Superior temporal gyrus (tissue), 1 donor: Measurements from ENCODE around the gene RAB31.

ENCODE experiments used
- DNase-seq: peaks from one replicate; pipeline ENCODE4 v3.0.0-alpha.2; 2016; ENCODE audit errors: extremely low spot score

RAB31 gene

DNA sequence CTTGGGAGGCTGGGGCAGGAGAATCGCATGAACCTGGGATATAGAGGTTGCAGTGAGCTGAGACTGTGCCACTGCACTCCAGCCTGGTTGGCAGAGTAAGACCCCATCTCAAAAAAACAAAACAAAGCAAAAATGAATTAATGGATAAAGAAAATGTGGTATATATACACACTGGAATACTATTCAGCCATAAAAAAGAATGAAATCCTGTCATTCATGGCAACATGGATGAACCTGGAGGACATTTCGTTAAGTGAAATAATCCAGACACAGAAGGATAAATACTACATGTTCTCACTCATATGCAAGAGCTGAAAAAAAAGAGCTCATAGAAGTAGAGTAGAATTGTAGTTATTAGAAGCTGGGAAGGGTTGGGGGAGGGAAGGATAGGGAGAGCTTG is 80.8 kb downstream of the RAB31 start:
- DNase-seq, result no peak

DNA sequence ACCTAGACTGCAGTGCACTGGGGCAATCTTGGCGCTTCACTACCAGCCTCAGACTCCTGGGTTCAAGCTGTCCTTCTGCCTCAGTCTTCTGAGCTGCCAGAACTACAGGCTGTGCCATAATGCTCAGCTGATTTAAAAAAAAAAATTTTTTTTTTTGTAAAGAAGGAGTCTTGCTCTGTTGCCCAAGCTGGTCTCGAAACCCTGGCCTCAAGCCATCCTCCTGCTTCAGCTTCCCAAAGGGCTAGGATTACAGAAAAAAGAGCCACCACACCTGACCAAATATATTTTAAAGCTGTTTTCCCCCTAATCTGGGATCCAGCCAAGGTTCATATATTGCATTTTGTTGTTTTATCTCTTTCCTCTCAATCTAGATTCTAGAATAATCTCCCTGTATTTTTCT is 82.2 kb downstream of the RAB31 start:
- DNase-seq, result no peak

DNA sequence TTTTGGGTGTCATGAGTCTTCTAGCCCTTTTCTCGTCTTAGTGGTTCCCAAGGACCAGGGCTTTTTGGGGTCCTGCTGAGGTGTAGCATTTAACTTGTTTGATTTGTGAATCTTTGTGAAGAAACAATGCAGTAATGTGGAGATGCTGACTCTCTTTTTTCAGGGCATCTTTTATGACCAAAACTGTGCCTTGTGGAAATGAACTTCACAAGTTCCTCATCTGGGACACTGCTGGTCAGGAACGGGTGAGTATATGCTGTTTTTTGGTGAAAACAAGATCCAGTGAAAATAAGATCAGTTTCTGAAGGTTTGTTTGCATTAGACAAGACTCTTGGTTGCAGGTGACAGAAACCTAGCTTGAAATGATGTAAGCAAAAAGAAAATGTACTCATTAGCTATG is 83.9 kb downstream of the RAB31 start:
- no peak for DNase-seq

DNA sequence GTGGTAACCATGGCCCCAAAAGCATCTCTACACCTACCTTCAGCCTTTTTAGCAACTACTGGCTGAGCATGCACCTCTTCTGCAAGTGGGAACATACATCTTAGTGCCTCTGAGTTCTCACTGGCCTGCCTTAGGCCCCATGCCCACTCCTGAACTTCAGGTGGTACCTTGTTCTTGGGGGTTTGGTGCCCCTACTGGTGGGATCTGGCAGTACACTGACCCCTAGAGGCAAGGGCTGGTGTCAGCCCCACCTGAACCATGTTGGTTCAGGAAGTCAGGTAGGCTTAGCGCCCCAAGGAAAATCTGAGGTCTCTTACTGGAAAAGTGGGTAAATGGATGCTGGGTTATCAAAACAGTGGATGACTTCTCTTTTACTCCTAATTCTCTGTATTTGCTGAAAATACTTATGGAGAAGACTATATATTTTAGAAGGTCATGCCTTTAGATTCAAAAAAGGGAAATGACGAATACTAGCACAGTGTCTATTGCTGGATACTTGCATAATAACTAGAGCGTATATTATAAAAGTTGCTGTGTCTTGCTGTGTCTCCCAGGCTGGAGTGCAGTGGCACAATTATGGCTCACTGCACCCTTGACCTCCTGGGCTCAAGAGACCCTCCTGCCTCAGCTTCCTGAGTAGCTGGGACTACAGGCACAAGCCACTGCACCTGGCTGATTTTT is 84.6 kb downstream of the RAB31 start:
- DNase-seq, result no peak

DNA sequence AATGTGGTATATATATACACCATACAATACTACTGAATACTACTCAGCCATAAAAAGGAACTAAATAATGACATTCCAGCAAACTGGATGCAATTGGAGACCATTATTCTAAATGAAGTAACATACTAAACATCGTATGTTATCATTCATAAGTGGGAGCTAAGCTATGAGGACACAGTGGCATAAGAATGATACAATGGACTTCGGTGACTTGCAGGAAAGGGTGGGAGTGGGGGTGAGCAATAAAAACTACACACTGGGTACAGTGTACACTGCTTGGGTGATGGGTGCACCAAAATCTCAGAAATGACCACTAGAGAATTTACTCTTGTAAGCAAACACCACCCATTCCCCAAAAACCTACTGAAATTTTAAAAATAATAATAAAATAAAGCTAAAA is 87.9 kb downstream of the RAB31 start:
- DNase-seq, result no peak

DNA sequence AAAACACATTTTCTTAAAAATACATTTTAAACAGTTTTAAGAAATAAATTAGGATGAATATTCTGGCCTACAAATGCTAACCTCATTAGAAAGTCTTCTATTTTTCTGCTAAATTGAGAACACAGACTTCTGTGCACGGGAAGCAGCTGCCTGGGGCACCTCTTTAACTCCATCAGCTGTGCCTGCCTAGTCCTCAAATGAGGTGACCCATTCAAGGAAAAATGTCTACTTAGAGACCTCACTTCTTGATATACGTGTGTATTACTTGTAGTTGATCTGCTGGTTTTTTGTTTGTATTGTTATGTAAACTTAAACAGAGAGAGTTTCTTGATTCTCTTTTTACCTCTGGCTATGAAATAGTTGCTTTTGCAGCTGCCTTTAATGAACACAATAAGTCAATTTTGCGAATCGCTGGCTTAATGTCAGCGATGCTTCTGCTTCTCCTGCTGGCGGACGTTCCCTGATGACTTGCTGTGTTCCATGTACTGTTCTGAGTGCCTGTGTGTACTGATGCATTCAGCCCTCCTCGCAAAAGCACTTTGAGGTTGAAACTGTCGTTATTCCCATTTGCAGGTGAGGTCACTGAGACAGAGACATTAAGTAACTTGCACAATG is 88.9 kb downstream of the RAB31 start:
- DNase-seq, result peak; percentile 91

DNA sequence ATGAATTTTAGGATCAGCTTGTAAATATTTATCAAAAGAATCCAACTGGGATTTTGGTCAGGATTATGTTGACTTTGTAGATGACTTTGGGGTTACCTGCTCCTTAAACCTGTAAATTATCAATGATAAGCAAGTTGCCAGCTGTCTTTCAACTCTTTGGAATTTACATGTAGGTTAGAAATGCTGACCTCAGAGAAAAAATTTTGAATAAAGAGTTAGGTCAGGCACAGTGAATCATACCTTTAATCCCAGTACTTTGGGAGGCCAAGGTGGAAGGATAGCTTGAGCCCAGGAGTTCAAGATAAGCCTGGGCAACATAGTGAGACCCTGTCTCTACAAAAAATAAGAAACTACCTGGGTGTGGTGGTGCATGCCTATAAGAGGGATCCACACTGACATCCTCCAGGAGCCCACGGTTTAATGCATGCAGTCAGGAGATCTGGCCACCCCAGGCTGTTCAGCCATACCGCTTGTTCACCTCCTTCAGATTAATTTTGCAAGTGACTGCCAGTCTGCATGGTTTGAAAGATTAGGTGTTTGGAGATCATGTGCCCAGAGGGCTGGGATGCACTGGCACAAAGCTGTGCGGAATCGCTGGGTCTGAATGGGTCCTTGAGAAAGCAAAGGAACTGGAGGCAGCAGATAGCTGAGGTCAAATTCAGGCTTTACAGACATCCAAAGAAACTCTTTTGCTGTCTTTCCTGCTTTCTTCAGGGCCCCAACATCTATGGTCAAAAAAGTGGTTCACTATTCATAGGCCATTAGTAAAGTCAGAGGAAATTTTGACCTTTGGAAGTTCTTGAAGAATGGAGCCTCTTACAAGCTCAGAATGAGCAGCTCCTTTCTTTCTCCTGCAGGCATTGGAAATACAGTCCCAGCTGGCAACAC is 94.3 kb downstream of the RAB31 start:
- no peak for DNase-seq

DNA sequence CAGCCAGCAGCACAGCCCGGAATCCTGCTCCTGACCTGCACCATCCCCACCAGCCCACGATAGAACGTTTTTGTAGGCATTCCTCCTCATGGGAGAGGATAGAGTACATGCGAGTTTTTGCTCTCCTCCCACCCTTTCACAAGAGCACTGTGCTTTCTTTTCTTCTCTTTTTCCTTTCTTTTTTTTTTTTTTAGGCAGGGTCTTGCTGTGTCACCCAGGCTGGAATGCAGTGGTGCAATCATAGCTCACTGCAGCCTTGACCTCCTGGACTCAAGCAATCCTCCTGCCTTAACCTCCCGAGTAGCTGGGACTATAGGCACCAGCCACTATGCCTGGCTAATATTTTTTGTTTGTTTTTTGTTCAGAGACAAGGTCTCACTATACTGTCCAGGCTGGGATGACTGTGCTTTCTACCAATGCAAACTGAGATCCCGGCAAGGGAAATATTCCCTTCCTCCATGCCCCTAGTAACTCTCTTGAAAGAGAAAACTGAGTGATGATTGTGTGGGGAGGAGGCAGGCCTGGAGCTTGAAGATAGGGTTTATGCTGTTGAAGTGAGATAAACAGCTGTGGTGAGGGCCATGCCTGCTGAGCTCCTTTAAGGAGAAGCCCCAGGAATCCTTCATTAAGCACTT is 95.1 kb downstream of the RAB31 start:
- no peak for DNase-seq

DNA sequence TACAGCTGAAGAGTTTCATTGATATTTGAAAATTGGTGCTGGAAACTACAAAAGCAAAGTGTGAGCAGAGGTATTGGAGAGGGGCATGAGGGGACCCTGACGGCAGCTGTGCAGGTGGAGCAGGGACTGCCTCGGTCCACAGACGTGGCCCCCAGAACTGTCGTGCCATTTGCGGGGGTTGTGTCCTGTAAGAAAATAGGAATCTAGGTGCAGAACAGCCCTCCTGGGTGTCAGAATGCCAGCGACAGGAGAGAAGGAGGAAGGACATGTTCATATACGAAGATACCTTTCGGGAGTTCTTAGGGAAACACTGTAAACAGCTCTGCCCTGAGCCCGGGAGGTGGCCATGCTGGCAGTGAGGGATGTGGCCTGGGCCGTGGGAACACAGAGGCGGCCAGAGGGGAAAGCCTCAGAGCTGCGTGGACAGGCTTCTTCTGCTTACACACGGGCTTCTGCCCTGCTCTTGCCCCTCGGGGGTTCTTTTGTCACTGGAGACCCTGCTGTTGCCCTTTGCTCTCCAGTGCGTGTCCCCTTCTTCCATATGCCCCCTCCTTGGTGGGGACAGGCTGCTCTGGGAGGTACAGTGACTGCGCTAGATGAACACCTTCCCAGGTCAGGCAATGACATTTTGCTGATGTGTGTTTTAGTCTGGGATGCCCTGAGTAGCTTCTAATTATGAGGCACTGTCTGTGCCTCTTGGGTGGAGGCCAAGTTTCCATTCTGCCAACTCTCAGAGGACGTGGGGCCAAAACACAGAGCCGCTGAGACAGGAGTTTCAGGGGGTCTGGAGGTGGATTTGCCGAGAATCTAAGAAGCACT is 95.8 kb downstream of the RAB31 start:
- no peak for DNase-seq

DNA sequence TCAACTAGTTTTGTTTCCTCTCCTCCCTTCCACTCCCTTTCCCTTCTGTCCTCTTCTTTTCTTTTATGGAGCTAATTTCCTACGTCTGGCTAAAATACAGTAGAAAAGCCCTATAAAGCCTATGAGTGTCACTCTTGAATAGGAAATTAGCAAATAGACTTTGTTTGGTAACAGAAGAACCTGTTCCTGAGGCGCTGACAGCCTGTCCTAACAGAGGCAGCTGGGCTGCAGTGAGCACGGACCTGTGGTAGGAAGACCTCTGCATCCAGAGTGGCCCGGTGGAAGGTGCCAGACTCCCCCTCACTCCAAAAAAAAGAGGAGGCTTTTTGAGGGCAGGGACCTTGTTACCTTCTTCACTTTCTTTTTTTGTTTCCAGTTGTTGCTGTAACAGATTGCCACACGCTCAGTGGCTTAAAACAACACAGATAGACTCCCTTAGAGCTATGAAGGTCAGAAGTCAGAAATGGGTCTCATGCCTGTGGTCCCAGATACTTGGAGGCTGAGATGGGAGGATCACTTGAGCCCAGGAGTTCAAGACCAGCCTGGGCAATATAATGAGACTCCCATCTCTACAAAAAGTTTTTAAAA is 96.5 kb downstream of the RAB31 start:
- DNase-seq, result no peak

DNA sequence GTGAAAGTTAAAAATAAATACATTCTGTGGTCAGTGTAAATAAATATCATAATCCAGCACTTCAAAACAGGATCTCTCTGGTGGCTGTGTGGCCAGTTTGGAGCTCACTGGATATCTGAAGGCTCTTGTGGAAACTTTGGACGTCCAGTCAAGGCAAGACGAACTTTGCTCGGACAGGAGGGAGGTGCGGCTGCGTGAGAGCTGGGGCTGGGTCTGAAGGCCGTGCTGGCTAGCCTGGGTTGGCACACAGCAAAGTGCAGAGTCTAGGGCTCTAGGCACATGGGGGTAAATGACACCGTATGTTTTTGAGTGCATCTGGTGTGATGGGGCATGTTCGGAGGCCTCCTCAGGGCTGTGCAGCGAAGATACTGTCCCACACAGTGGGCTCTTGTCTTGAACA is 98.8 kb downstream of the RAB31 start:
- DNase-seq, result no peak

DNA sequence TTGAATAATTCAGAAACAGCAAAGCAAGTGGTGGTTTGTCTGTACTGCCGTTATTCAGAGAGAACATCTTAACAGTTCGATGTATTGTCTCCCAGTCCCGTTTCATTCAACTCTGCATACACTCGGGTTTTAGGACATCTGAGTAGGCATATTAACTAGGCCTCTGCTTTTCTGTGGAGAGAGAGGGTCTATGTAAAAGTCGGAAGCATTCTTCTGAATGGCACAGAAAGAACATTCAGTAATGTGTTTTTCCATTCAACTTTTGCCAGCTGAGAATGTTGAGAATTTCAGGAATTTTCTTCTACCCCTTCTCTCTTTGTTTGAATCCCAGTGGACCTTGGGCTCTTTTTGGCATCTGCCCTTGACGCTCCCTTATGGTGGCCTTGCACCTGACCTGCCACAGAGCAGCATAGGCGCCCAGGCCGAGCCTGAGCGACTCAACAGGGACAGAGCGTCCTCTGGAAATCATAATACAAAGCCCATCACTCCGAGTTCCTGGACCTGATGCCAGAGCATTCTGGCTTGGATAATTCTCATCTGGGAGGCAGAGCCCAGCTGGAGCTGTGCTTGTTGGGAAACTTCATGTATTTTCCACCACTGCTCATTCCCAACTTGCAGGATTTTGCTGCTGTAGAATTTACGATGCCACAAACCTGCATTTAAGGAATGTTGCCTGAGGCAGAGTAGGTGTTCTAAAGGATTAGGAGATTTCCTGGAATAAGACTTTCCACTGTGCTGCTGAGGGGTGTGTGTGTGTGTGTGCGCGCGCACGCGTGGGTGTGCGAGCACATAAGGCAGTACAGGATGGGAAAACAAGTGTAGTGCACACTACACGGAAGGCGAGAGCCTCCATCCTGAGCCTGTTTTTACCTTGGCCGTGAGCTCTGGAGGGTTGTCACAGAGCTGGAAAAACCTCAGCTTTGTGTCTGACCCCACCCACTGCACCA is 100.5 kb downstream of the RAB31 start:
- DNase-seq, result peak; percentile 77

DNA sequence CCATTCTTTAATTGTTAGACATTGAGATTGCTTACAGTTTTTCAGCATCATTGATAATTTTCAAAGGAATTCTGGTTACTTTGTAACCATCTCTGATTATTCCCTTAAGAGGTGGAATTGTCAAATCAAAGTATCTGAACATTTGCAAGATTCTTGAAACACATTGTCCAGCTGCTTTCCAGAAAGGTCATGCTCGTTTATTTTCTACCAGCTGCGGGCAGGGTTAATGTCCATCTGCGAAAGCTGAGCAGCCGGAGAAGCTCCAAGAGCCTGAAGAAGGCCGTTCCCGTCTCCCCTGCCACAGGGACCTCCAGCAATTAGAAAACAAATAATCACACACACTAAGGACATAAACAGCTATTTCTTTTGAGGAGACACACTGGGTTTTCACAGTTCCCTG is 101.6 kb downstream of the RAB31 start:
- DNase-seq, result no peak

DNA sequence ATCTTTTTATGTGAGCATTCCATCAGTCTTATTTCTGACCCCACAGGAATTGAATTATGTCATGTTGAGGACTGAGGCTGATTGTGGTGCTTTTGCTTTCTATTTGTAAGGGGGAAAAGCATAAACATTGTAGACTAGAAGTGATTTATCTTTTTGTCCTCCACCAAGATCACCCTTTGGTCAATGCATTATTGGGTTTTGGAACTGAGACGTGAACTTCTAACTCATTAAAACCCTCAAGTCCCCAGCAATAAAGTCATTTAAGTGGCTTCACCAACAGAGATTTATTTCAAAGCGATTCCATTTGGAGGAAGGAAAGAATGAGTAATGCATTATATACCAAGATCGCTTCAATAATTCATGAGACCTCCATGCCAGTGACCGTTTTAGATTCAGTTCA is 102.2 kb downstream of the RAB31 start:
- DNase-seq, result no peak

DNA sequence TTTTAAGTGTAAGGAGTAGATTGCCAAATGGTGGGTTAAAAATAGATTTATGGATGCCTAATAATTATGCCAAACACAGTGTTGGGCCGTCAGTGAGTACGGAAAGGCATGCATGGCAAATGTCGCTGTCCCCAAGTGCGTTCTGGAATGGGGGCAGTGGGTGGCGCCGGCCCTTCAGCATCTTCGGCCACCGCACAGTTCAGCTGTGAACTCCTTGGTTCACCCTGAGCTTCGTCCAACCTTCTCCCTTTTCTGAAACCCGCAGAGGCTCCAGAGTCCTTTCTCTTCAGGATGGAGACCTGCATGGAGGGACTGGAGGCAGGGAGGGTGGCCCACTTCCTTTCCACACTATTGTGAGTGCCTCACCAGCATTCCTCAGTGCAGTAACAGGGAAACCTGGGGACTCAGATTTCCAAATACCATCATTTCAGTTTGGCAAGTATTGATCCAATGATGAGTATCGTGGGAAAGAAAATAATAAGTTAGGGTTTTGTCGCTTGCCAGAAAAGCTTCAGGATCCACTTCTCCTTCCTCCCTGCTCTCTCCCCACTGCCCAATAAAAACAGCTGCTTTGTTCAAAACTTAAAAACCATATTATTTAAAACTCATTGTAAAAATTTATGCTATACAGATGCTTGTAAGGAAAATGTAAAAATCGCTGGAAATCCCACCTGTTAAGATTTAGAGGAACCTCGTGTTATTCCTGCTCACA is 103.0 kb downstream of the RAB31 start:
- DNase-seq, result no peak

DNA sequence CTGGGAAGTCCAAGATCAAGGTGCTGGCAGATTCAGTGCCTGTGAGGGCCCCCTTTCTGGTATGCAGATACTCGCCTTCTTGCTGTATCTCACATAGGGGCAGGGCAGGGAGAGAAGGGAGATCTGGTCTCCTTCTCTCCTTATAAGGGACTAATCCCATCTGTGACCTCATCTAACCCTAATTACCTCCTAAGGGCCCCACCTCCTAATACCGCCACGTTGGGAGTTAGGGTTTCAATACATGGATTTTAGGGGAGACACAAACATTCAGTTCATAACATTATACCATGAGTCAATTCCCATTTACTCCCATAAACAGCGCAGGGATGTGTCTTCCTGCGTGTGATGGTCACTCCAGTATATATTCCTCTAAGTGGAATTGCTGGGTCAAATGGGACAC is 103.9 kb downstream of the RAB31 start:
- DNase-seq, result no peak

DNA sequence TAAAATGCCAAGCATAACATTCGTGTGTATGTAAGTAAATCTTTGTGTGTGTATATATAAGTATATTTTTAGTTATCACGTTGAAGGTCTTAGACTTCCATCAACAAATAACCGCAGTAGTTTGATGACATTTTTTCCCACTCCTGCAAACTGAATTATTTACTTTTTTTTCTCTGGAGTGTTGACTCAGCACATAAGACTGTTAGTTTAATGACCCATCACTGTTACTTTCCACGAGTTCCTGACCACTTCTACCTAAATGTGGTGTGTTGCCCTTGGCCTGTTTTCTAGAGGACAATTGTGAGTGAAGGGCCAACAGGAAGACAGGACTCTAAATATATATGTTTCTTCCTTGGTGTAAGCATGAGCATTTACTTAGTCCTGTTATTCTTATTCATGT is 106.3 kb downstream of the RAB31 start:
- DNase-seq, result no peak

DNA sequence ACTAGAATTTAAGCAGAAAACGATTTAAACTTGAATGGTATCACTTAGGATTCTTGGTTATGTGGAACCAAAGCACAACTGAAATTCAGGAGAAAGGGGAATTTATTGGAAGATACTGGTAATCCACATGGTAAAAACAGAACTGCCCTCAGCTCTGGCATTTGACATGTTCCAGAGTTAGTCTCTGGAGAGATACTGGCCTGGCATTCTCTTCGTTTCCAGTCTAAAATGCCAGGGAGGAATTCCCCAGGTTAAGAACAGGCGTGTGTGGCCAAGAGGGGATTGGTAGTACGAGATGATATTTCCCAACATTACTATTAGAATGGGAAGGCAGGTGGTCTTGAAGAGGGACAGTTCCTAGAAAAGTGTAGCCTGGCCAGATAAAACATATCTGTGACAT is 109.2 kb downstream of the RAB31 start:
- no peak for DNase-seq

DNA sequence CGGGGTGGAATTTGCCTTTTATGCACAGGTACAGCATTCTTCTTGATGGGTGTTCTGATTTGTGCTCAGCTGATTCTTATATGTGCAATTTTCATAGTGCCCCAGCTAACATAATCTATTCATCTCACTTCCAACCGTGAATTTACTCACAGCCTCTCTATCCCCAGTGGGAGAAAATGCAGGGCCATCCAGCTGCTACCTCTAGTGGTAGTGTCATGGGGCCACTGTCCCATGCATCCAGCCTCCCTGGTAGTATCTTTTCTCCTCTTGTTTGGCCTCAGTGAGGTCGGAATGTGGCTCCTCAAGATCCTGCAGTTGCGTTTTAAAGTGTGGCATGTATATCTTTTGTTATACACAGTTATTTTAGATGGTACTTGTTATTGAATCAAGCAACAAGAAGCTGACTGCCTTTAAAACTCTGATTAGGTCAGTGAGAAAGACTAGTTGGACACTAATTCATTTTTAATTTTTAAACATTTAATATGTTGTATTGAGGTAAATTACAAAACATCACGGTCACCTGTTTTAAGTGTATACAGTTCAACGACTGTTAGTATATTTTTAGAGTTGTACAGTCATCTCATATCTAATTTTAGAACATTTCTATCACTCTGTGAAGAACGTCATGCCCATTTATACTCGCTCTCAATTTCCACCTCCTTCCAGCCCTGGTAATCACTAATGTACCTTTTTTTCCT is 109.8 kb downstream of the RAB31 start:
- no peak for DNase-seq
